Fibroblast of lung (primary cell): ENCODE data around the gene SPPL2C.

Experiments used
- EZH2 ChIP-seq: IDR thresholded peaks from 2 replicates; pipeline ENCODE4 v1.5.1; 2012; ENCODE audit warnings: low read length, control low read depth, mild to moderate bottlenecking; ENCODE audit errors: missing control alignments
- TF ChIP-seq, protein P1 (sequence below), 2 donors: IDR thresholded peaks in 1 of 2; conservative IDR thresholded peaks in 1 of 2; 1 replicate in 1 of 2; 2 replicates in 1 of 2; pipeline ENCODE4 v1.5.1; 2011 to 2012; ENCODE audit warnings: low read length in 2 of 2, control low read depth in 1 of 2, inconsistent platforms in 1 of 2, low read depth in 1 of 2, mild to moderate bottlenecking in 1 of 2

GRCh38 chr17:45821147-45821546, 23.5 kb upstream of the SPPL2C start:
- TF ChIP-seq, protein P1, sequence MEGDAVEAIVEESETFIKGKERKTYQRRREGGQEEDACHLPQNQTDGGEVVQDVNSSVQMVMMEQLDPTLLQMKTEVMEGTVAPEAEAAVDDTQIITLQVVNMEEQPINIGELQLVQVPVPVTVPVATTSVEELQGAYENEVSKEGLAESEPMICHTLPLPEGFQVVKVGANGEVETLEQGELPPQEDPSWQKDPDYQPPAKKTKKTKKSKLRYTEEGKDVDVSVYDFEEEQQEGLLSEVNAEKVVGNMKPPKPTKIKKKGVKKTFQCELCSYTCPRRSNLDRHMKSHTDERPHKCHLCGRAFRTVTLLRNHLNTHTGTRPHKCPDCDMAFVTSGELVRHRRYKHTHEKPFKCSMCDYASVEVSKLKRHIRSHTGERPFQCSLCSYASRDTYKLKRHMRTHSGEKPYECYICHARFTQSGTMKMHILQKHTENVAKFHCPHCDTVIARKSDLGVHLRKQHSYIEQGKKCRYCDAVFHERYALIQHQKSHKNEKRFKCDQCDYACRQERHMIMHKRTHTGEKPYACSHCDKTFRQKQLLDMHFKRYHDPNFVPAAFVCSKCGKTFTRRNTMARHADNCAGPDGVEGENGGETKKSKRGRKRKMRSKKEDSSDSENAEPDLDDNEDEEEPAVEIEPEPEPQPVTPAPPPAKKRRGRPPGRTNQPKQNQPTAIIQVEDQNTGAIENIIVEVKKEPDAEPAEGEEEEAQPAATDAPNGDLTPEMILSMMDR (conservative IDR thresholded peaks at IDR 0.05 in 1 of 2, IDR thresholded peaks at IDR 0.05 in 1 of 2; ENCODE audit: low read depth in 1 of 2, low read length in 2 of 2): no peak
- no peak for TF ChIP-seq EZH2
